ENCODE data around the gene MXRA5. TPM values are rescaled to one million over a fixed set of nuclear protein-coding genes. Genes with fewer than 3 reads are reported as not detected.
"Not testable (repeated sequence)": the region's sequence is repeated elsewhere in the genome, so short reads cannot be mapped to it uniquely, and the experiment has no call there.

The MXRA5 gene
- total RNA-seq, 1 donor from 2014 or later = 130 TPM

DNA sequence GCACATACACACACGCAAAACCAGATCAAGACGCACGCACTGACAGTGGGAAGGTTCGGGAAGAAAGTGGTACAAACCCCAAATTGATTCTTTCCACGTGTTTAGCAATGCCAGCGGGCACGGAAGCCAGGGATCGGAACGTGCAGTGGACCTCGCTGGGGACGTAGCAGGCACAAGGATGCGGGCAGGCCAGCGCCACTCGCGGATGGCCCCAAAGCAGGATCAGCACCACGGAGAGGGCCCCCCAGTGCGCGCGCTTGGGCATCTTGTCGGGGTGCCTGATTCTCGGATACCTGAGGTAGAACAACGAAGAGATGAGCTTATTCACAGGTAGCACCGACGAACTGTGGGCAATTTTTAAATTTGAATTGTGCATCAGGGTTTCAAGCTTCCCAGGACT, 2.9 kb downstream of the MXRA5 start:
- not testable (repeated sequence) for DNase-seq (ENCODE audit: low spot score)

DNA sequence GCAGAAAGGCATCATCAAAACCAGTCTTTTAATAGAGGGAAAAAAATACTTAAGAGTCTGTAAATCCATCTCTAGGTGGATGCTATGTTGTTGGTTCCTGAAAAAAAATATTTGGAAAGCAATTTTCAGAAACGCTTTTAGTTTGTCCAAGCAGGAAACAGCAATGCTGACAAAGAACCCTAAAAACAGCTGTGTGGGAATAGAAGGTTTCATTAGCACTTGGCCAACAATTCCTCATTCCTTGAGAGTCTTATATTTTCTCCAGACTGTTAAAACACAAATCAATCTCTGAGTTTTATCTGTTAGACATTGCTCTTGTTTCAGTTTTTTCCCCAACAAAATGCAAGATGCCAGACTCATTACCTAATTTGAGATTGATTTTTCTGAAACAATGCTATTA, 6.4 kb downstream of the MXRA5 start:
- DNase-seq (ENCODE audit: low spot score) = no peak

DNA sequence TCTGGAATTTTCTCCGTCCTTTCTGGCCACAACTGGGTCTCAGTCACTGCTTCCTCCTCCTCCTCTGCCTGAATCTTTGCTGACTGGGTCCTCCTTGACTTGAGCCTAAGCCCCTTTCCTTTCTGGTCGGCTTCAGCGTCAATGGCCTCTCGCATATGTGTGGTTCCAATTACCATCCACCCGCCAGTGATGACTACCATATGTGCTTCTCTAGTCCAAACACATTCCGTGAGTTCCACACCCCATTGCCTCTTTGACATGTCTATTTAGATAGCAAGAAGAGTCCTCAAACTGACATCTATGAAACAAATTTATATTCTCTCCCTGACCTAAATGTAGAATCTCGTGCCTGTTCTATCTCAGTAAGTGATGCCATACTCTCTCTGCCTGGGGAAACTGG, 19.8 kb downstream of the MXRA5 start:
- no peak for DNase-seq (ENCODE audit: low spot score)

- no peak for DNase-seq (ENCODE audit: low spot score)
These were observed 25.9 kb downstream of the MXRA5 start for GRCh38 chrX:3320471-3321046.

DNA sequence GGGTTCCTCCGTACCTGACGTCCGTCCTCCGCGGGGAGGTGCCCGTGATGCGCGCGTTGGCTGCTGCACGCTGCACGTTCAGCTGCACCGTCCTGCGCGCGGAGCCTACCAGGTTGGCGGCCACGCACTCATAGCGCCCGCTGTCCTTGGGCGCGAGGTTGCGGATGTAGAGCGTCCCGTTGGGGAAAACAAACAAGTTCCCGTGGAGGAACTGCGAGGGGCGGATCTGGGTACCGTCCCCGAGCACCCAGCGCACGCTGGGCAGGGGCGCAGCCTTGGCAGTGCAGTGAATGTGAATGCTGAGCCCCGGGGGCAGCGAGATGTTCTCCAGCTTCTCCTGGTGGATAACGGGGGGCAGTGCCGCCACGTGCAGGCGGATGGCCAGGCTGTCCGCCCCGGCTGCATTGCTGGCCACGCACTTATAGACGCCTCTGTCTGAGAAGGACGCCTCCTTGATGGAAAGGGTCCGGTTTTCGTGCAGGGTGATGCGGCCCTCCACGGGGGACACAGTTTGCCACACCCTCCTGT, 29.2 kb downstream of the MXRA5 start:
- DNase-seq (ENCODE audit: low spot score) = no peak

GRCh38 chrX:3312109-3312508, 34.3 kb downstream of the MXRA5 start:
- DNase-seq (ENCODE audit: low spot score) = no peak

DNA sequence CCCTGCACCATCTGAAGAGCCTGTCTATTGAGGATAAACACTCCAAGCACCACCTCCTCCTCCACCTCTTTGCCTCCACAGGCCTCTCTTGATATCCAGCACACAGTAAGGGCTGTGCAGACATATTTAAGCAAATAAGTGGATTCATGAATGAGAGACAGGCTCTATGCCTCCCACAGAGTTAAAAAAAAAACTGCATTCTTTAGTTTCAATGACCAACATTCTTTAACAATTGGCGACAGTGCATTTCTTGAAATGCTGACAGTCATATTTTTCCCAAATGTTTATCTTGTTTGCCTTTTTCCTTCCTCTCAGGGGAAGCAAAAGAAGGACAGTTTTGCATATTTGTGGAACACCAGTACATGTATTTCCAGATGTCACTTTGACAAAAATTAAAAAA, 38.6 kb downstream of the MXRA5 start:
- DNase-seq (ENCODE audit: low spot score) = no peak

GRCh38 chrX:3299636-3300035, 46.8 kb downstream of the MXRA5 start:
- no peak for DNase-seq (ENCODE audit: low spot score)

GRCh38 chrX:3295731-3296130, 50.7 kb downstream of the MXRA5 start:
- no peak for DNase-seq (ENCODE audit: low spot score)

DNA sequence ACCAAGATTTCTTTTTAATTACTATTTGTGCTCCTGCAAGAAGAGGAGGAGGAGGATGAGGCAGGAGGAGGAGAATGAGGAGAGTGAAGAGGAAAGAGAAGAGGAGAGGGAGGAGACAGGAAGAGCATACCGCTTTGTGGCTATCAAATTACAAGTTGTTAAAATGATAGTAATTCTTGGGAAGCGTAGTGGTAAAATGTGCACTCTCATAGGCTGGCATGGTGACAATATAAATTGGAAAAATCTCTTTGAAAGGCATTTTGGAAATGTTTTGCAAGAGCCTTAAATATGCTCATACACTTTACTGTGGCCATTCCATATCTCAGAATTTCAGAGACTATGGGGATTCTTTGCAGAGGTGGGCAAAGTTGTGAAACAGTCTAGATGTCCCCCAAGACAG, 53.2 kb downstream of the MXRA5 start:
- no peak for DNase-seq (ENCODE audit: low spot score)

DNA sequence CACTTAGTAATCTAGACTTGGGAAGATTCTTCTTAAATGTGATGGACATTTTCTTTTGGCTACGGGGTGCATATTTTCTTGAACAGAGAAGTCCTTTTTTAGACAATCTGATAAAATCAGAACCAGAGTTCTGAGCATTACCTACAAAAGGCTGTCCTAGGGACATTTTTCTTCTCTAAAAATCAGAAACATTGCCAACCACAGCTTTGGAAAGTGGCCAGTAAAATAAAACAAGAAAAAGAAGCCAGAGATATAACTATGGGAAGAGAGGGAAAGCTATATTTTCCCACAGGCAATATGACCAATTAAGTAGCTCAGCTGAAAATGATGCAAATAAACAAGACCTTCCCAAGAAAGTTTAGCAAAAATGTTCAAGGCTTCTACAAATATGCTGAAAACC, 55.9 kb downstream of the MXRA5 start:
- no peak for DNase-seq (ENCODE audit: low spot score)

DNA sequence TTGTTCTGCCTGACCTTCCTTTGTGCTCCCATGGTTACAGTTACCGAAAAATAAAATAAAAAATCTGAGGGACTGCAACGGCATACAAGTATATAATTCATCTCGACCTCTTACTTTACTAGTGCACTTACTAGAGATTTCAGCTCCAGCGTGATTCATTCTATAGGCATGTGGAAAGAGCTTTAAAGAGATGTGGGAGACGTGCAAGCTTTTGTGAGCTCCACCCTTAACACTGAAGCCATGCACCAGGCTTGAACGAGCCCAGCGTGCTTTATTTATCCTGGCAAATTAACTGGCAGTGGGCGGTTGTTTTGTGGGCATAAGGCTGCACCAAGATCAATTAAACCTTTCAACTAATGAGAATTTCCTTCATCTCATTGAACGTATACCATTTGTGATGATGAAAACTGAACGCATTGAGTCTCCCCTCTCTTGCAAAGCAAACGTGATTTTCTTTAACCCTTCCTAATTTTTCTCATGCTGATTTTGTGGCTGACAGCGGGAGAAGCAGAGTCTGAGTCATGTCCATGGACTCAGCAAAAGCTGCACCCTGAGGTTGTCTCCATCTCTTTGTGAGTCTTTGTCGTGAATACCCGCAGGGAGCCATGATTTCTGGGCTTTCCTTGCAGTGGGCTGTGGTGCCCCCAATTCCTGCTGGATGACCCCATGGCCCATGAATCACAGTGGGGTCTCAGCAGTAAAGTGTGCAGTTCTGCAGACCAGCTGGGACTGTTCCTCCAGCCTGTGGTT, 60.1 kb downstream of the MXRA5 start:
- DNase-seq (ENCODE audit: low spot score) = no peak

- DNase-seq (ENCODE audit: low spot score) = no peak
These were observed 65.7 kb downstream of the MXRA5 start for GRCh38 chrX:3280706-3281105.

- DNase-seq (ENCODE audit: low spot score) = not testable (repeated sequence)
These were observed 72.8 kb downstream of the MXRA5 start for GRCh38 chrX:3273668-3274067.

- no peak for DNase-seq (ENCODE audit: low spot score)
These were observed 74.6 kb downstream of the MXRA5 start for GRCh38 chrX:3271834-3272186.

DNA sequence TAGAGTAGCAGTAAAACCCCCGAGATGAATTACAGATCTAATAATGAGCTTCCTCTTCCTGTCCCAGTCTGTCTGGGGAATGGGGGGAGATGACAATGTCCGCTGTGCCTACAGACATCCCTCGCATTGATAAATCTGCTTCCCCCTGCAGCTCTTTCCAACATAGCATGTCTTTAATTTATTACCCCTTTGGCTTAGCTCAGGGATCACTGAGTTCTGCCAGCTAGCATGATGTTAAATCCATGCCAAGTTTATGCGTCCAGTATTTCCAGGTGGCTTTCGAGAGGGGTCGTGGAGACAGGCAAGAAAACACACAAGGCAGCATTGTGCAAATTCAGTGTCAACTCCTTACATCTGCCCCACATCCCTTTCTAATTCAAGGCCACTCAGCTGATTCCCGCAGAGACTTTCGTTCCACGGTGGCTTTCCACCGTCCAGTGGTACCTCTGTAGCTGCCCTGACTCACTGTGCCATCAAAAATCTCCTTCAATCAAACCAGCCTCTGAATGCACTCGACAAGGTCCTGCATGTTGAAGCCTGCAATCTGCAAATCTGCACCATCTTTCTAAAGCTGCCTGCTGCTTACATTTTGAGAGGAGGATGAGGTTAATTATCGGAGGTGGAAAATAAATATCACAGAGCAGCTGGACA, 75.1 kb downstream of the MXRA5 start:
- DNase-seq (ENCODE audit: low spot score) = no peak

GRCh38 chrX:3268829-3269228, 77.6 kb downstream of the MXRA5 start:
- DNase-seq (ENCODE audit: low spot score) = no peak

DNA sequence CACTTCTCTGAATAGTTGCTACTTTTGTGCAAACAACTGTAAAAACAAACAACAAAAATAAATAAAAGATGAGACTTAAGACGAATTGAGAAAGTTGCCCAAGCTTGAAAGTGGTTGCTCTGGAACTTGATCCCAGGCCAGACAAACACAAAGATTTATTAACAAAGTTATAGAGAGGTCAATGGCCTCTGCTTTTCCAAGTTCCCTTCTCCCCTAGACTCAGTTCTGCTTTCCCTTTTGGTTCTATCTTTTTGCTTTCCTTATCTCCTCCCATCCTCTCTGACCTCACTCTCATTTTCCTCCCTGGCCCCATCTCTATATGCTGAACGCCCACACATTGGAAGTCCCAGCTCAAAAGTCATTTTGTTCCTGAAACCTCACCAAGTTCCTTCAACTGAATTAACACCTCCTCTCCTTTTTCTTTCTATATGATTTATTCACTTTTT, 82.7 kb downstream of the MXRA5 start:
- DNase-seq (ENCODE audit: low spot score) = no peak

- DNase-seq (ENCODE audit: low spot score) = no peak
These were observed 83.6 kb downstream of the MXRA5 start for GRCh38 chrX:3262901-3263300.

Measured in ureter (tissue), 1 donor.